Islet of Langerhans (tissue), 1 donor: ENCODE data around the gene LCK.
"Not testable (repeated sequence)": the region's sequence is repeated elsewhere in the genome, so short reads cannot be mapped to it uniquely, and the experiment has no call there.

Experiments used
- FAIRE-seq: peaks from one replicate; lab custom pipeline; 2011; peaks lifted over from hg19 to GRCh38; lab: Jason Lieb, UNC

LCK gene

DNA sequence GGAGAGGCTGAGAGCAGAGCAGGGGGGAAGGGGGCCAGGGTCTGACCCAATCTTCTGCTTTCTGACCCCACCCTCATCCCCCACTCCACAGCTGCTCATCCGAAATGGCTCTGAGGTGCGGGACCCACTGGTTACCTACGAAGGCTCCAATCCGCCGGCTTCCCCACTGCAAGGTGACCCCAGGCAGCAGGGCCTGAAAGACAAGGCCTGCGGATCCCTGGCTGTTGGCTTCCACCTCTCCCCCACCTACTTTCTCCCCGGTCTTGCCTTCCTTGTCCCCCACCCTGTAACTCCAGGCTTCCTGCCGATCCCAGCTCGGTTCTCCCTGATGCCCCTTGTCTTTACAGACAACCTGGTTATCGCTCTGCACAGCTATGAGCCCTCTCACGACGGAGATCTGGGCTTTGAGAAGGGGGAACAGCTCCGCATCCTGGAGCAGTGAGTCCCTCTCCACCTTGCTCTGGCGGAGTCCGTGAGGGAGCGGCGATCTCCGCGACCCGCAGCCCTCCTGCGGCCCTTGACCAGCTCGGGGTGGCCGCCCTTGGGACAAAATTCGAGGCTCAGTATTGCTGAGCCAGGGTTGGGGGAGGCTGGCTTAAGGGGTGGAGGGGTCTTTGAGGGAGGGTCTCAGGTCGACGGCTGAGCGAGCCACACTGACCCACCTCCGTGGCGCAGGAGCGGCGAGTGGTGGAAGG lies 23.7 kb downstream of the LCK start:
- no peak for FAIRE-seq

- FAIRE-seq, result no peak
These were observed 24.4 kb downstream of the LCK start for GRCh38 chr1:32275424-32275823.

- FAIRE-seq, result no peak
These were observed 25.1 kb downstream of the LCK start for GRCh38 chr1:32276032-32276782.

DNA sequence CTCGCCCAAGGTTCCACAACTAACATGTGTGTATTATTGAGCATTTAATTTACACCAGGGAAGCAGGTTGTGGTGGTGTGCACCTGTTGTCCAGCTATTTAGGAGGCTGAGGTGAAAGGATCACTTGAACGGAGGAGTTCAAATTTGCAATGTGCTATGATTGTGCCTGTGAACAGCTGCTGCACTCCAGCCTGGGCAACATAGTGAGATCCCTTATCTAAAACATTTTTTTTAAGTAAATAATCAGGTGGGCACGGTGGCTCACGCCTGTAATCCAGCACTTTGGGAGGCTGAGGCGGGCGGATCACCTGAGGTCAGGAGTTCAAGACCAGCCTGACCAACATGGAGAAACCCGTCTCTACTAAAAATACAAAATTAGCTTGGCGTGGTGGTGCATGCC lies 33.7 kb downstream of the LCK start:
- FAIRE-seq, result not testable (repeated sequence)

GRCh38 chr1:32285658-32286057 lies 34.6 kb downstream of the LCK start:
- no peak for FAIRE-seq

GRCh38 chr1:32286763-32287162 lies 35.7 kb downstream of the LCK start:
- FAIRE-seq, result no peak

DNA sequence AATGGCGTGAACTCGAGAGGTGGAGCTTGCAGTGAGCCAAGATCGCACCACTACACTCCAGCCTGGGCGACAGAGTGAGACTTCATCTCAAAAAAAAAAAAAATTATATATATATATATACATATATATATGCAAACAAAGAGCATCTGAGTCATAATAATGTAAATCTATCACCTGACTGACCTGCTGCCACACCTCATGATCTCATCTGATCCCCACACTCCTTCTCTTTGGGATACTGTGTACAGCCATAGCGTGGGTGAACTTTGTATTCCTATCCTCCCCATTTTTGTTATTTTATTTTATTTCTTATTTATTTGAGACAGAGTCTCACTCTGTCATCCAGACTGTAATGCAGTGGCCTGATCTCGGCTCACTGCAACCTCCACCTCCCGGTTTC lies 38.2 kb downstream of the LCK start:
- FAIRE-seq, result no peak

DNA sequence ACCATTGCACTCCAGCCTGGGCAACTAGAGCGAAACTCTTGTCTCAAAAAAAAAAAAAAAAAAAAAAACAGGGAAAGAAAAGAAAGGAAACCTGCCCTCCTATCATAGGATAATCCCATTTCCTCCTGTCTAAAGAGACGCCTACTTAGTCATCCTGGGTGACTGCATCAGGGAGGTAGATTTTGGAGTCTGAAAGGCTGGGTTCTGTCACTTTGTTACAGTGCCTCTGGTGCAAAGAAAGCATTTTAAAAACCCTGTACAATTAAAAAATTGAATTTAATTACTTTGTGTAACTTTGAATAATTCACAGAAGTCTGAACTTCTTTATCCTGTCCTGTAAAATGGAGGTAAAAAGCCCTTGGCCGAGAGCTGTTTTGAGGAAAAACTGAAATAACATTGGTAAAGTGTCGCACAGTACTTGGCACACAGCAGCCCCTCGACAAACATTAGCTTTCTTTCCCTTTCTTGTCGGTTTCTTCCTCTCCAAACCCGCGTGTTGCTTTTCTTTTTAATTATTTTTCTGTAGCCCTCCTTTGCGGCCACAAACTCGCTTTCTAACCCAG lies 40.2 kb downstream of the LCK start:
- peak; percentile 60 for FAIRE-seq

- FAIRE-seq, result peak; percentile 30
These were observed 40.9 kb downstream of the LCK start, which contains the start of gene HDAC1 for GRCh38 chr1:32291708-32292538. HDAC1 (plus strand) TSS chr1:32292083; CDS start chr1:32292170, 87 bp downstream.

DNA sequence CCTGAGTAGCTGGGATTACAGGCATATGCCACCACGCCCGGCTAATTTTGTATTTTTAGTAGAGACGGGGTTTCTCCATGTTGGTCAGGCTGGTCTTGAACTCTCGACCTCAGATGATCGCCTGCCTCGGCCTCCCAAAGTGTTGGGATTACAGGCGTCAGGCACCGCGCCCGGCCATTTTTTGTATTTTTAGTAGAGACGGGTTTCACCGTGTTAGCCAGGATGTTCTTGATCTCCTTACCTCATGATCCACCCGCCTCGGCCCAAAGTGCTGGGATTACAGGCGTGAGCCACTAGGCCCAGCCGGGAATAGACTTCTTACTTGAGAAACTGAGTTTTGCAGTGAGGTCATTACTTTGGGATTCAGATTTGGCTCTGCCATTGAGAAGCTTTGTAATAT lies 47.1 kb downstream of the LCK start:
- FAIRE-seq, result not testable (repeated sequence)

GRCh38 chr1:32299327-32299726 lies 48.3 kb downstream of the LCK start:
- no peak for FAIRE-seq

DNA sequence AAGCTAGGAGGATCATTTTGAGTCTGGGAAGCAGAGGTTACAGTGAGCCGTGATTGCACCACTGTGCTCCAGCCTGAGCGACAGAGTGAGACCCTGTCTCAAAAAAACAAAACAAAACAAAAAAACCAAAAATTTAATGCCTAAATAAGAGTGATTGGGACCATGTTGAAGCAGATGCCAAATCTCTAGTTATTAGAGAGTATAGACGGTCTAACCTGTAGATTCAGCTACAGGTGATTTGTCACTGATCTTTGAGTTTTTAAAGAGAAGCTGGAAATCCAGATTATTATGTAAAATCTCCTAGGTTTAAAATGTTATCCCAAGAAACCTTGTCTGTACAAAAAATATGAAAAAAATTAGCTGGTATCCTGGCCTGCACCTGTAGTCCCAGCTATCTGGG lies 52.3 kb downstream of the LCK start:
- no peak for FAIRE-seq

DNA sequence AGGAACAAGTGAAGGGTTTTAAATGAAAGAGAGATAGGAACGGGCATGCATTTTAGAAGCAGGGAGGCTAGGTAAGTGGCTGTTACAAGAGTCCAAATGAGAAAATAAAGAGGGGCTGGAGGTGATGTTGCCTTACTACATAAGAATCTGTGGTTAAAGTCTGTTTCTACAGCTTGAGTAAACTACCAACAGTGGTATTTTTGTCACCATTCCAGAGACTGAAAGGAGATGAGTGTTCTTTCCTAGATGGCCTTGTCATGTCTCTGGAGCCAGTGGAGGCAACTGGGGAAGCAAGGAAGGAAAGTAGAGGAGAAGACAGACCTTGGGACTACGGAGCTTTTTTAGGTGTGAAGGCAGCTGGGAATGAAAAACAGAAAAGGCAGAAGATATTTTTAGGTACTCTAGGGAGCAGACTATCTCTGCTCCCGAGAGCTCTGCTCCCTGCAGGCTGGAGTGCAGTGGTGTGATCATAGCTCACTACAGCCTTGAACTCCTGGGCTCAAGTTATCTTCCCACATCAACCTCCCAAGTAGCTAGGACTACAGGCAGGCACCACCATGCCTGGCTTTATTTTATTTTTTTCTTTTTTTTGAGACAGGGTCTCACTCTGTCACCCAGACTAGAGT lies 53.0 kb downstream of the LCK start:
- no peak for FAIRE-seq

GRCh38 chr1:32305310-32305709 lies 54.2 kb downstream of the LCK start:
- no peak for FAIRE-seq

DNA sequence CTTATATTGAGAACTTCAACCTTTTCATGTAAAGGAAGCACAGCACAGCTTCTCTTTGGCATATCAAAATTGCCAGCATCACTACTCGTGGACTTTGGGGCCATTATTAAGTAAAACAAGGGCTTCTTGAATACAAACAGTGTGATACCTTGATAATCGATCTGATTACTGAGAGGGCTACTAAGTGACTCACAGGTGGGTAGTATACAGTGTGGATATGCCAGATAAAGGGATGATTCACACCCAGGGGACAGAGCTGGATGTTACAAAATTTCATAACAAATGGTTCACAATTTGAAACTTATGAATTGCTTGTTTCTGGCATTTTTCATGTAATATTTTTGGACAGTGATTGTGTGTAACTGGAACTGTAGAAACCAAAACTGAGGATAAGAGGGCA lies 56.3 kb downstream of the LCK start:
- no peak for FAIRE-seq

GRCh38 chr1:32309960-32310359 lies 58.9 kb downstream of the LCK start:
- no peak for FAIRE-seq

DNA sequence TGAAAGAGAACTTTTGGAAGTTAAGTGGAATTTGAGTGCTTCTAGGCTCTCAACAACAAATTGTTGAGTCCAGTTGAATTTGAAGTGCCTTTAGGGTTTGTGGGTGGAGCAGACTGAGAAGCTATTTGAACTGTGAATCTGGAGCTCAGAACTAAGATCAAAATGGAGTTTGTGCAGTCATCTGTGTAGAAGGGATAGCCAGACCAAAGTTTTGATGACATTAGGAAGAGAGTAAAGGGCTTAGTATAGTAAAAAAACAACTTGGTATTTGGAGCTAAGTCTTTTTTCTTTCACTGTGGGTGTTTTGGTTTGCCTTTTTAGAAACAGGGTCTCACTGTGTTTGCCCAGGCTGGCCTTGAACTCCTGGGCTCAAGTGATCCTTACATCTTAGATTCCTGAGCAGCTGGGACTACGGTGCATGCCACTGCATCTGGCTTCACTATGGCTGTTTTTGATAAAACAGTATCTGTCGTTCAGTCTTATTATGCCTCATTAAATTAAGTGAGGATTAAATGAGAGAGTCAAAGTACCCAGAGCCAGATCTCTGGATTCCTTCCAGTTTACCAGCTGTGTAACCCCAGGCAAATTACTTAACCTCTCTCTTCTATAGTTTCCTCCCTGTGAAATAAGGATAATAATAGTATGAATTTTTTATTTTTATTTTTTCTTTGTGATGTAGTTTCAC lies 60.8 kb downstream of the LCK start:
- no peak for FAIRE-seq

DNA sequence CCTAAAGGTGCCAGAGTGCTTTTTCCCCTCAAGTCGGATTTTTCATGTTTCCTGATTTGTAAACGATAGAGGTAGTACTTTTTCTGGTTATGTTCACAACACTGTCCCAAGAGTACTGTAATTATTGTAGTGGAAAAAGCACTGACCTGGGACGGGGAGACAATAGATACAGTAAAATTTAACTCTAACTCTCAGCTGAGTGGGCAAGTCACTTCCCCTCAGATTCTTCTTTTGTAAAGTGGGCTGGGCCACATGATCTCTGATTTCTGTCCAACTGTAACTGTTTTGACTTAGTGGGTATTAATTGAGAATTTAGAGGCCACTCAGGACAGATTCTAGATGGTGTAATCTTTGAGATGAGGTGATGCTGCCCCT lies 65.8 kb downstream of the LCK start:
- no peak for FAIRE-seq

DNA sequence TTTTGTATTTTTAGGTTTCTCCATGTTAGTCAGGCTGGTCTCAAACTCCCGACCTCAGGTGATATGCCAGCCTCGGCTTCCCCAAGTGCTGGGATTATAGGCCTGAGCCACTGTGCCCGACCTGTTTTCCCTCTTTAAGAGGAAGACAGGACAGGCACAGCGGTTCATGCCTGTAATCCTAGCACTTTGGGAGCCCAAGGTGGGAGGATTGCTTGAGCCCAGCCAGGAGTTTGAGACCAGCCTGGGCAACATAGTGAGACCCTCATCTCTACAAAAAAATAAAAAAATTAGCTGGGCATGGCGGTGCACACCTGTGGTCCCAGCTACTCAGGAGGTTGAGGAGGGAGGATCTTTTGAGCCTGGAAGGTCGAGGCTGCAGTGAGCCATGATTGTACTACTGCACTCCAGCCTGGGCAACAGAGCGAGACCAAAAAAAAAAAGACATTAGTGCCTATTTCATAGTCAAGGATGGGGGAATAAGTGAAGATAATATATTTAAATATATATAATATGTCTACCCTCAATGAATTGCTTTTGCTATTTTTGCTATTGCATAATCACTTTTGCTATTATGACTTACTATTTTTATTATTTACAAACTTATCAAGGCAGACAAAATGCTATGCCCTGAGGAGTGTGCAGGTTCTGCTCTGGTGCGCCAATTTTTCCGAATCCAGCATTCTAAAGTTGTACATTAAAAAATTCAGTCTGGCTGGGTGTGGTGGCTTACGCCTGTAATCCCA lies 67.2 kb downstream of the LCK start:
- no peak for FAIRE-seq

GRCh38 chr1:32321712-32322291 lies 70.7 kb downstream of the LCK start:
- no peak for FAIRE-seq

DNA sequence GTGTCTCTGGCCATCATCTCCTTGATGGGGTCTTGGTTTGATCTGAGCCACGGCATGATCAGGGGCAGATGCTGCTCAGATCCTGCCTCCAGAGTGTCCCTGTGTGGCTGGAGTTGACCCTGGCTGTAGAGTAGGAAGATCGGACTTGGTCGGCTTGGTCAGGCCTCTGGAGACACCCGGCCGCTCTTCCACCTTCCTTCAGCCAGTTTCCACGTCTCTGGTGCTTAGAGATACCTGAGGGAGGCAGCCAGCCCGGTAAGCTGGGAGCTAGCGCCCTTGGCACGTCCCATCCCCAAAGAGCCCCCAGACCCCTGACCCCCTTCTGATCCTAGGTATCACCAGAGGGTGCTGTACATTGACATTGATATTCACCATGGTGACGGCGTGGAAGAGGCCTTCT lies 76.1 kb downstream of the LCK start:
- FAIRE-seq, result no peak
